Fibroblast of lung (primary cell): ENCODE data around the gene ARL1. TPM values are rescaled to one million over a fixed set of nuclear protein-coding genes. Genes with fewer than 3 reads are reported as not detected.

Experiments used
- DNase-seq, 2 donors: peaks; one replicate each; pipeline versions ENCODE4 v3.0.0 to v3.0.0-alpha.2; 2010; ENCODE audit warnings: low read depth in 2 of 2
- H2AFZ ChIP-seq: 2 replicates; pipeline ENCODE4 v1.5.1; 2012; ENCODE audit warnings: low read length, control low read depth, inconsistent platforms
- H3K27ac ChIP-seq: 2 replicates; pipeline ENCODE4 v1.5.1; 2011; ENCODE audit warnings: low read length, control low read depth; ENCODE audit not compliant: insufficient read depth
- H3K27me3 ChIP-seq: 2 replicates; pipeline ENCODE4 v1.5.1; 2011; ENCODE audit warnings: mild to moderate bottlenecking, low read length; ENCODE audit not compliant: control insufficient read depth, insufficient read depth
- H3K36me3 ChIP-seq: 2 replicates; pipeline ENCODE4 v1.5.1; 2011; ENCODE audit warnings: low read length; ENCODE audit not compliant: control insufficient read depth, insufficient read depth
- H3K4me1 ChIP-seq: 2 replicates; pipeline ENCODE4 v1.5.1; 2011; ENCODE audit warnings: low read length; ENCODE audit not compliant: control insufficient read depth, insufficient read depth; ENCODE audit errors: extremely low read depth
- H3K4me2 ChIP-seq: 2 replicates; pipeline ENCODE4 v1.5.1; 2011; ENCODE audit warnings: low read length, control low read depth; ENCODE audit not compliant: insufficient read depth; ENCODE audit errors: extremely low read depth
- H3K4me3 ChIP-seq, 4 experiments: fragments of 200-600 bp in 1 of 4; sonication (generic) in 1 of 4; replicated peaks in 1 of 4; 2 replicates each; pipeline ENCODE4 v1.5.1; 2011 to 2016; ENCODE audit warnings: low read length in 4 of 4, low read depth in 3 of 4, mild to moderate bottlenecking in 3 of 4, control low read depth in 2 of 4, inconsistent platforms in 1 of 4, mixed read lengths in 1 of 4; ENCODE audit not compliant: insufficient read depth in 1 of 4; ENCODE audit errors: control extremely low read depth in 1 of 4
- H3K79me2 ChIP-seq: 2 replicates; pipeline ENCODE4 v1.5.1; 2012; ENCODE audit warnings: mild to moderate bottlenecking, low read length, inconsistent platforms; ENCODE audit not compliant: control insufficient read depth, insufficient read depth
- H3K9ac ChIP-seq: 2 replicates; pipeline ENCODE4 v1.5.1; 2011; ENCODE audit warnings: mild to moderate bottlenecking, low read length, control low read depth; ENCODE audit not compliant: insufficient read depth
- H3K9me3 ChIP-seq: 2 replicates; pipeline ENCODE4 v1.5.1; 2012; ENCODE audit warnings: low read depth, low read length; ENCODE audit not compliant: control insufficient read depth, insufficient read depth
- H4K20me1 ChIP-seq: 2 replicates; pipeline ENCODE4 v1.5.1; 2011; ENCODE audit warnings: low read length; ENCODE audit not compliant: control insufficient read depth, insufficient read depth; ENCODE audit errors: extremely low read depth
- EZH2 ChIP-seq: IDR thresholded peaks from 2 replicates; pipeline ENCODE4 v1.5.1; 2012; ENCODE audit warnings: low read length, control low read depth, mild to moderate bottlenecking; ENCODE audit errors: missing control alignments
- polyA plus RNA-seq, 2 donors: library from polyadenylated mRNA; depleted of rRNA in 1 of 2; stranded (reverse) in 1 of 2; unstranded in 1 of 2; fragments of >200 nt; gene quantifications; 2 replicates each; pipeline ENCODE4 v1.2.1, GENCODE V29; 2011 to 2012; ENCODE audit warnings: missing spikeins in 1 of 2
- total RNA-seq: library from RNA; depleted of rRNA; stranded (reverse); fragments of >200 nt; gene quantifications from 2 replicates; pipeline ENCODE4 v1.2.1, GENCODE V29; 2014
- TF ChIP-seq, protein P1 (sequence below), 2 donors: IDR thresholded peaks in 1 of 2; conservative IDR thresholded peaks in 1 of 2; 1 replicate in 1 of 2; 2 replicates in 1 of 2; pipeline ENCODE4 v1.5.1; 2011 to 2012; ENCODE audit warnings: low read length in 2 of 2, control low read depth in 1 of 2, inconsistent platforms in 1 of 2, low read depth in 1 of 2, mild to moderate bottlenecking in 1 of 2

ARL1 gene
- total and polyA plus RNA-seq, 2 donors (not counting 1 experiment from before 2014, with no cell fraction given): 92.6 to 147 TPM

DNA sequence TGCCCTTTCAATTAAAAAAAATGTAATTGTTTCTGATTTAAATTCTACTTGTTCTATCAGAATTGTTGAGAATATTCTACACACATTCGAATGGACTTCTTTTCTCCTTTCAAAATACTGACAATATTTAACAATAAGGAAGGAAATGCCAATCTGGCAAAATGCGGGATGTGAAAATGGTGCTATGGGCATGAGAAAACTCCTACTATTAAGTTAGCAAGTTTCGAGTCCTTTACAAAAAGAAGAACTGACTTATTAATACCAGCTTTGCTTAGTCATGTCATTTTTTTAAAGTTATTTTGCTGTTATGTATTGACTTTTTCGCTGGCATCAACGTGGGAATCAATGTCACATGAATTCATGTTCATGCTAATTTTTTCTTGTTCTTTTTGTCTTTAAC lies 31.7 kb upstream of the ARL1 start:
- H3K27ac ChIP-seq: no peak overlapping the region
- no peak overlapping the region for H3K4me2 ChIP-seq
- H3K9ac ChIP-seq: no peak overlapping the region
- TF ChIP-seq, protein P1, sequence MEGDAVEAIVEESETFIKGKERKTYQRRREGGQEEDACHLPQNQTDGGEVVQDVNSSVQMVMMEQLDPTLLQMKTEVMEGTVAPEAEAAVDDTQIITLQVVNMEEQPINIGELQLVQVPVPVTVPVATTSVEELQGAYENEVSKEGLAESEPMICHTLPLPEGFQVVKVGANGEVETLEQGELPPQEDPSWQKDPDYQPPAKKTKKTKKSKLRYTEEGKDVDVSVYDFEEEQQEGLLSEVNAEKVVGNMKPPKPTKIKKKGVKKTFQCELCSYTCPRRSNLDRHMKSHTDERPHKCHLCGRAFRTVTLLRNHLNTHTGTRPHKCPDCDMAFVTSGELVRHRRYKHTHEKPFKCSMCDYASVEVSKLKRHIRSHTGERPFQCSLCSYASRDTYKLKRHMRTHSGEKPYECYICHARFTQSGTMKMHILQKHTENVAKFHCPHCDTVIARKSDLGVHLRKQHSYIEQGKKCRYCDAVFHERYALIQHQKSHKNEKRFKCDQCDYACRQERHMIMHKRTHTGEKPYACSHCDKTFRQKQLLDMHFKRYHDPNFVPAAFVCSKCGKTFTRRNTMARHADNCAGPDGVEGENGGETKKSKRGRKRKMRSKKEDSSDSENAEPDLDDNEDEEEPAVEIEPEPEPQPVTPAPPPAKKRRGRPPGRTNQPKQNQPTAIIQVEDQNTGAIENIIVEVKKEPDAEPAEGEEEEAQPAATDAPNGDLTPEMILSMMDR (conservative IDR thresholded peaks at IDR 0.05 in 1 of 2, IDR thresholded peaks at IDR 0.05 in 1 of 2; ENCODE audit: low read depth in 1 of 2, low read length in 2 of 2): no peak
- TF ChIP-seq EZH2: no peak
- no peaks in the 10 kb centered on the region for H3K4me1 ChIP-seq
- H3K9me3 ChIP-seq: no peaks in the 10 kb centered on the region
- DNase-seq: no peak
- H3K27me3 ChIP-seq: no peaks in the 10 kb centered on the region
- no peaks in the 10 kb centered on the region for H4K20me1 ChIP-seq
- H3K4me3 ChIP-seq: no peak overlapping the region
- H3K79me2 ChIP-seq: no peaks in the 10 kb centered on the region
- no peaks in the 10 kb centered on the region for H3K36me3 ChIP-seq
- no peak overlapping the region for H2AFZ ChIP-seq

DNA sequence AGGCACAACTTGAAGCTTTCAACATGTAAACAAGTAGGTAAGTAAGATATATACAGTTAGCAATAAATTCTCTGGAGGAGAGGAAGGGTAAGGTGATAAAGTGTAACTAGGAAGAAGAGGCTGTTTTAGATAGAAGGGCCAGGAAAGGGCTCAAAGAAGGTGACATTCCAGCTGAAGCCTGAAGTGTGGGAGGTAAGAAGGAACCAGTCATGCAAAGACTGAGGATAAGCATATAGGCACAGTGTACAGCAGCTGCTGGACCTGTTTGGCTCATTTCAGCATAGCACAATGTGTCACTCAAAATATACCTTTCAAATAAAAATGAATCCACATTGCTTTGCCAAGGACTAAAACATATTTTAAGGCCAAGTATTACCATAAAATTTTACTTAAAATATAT lies 28.6 kb upstream of the ARL1 start:
- no peak overlapping the region for H3K4me3 ChIP-seq
- H3K4me1 ChIP-seq: no peaks in the 10 kb centered on the region
- H2AFZ ChIP-seq: no peak overlapping the region
- no peak overlapping the region for H3K4me2 ChIP-seq
- TF ChIP-seq, protein P1 (conservative IDR thresholded peaks at IDR 0.05 in 1 of 2, IDR thresholded peaks at IDR 0.05 in 1 of 2; ENCODE audit: low read depth in 1 of 2, low read length in 2 of 2): no peak
- TF ChIP-seq EZH2: no peak
- H3K27me3 ChIP-seq: no peaks in the 10 kb centered on the region
- H3K36me3 ChIP-seq: no peaks in the 10 kb centered on the region
- H3K27ac ChIP-seq: no peak overlapping the region
- H4K20me1 ChIP-seq: no peaks in the 10 kb centered on the region
- DNase-seq: no peak
- no peaks in the 10 kb centered on the region for H3K9me3 ChIP-seq
- H3K9ac ChIP-seq: no peak overlapping the region
- no peaks in the 10 kb centered on the region for H3K79me2 ChIP-seq

DNA sequence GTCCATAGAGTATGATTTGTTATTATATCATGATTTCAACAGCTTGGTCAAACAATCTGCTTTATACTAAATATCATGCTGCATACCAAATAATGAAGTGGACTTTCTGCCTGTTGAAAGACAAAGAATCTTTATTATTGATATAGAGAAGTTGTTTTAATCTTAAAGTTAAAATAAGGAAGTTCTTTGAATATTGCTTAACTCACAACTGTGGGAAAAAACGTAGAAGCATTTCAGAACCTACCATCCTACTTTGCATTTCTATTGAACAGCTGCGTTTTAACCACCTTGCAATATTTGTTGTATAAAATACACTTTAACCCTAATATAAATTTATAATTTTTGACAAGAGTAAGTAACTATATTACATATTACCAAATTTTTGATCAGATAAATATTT lies 22.9 kb upstream of the ARL1 start:
- no peaks in the 10 kb centered on the region for H4K20me1 ChIP-seq

More for the DNA sequence above, 22.9 kb upstream of the ARL1 start:
- no peaks in the 10 kb centered on the region for H3K9me3 ChIP-seq
- no peaks in the 10 kb centered on the region for H3K79me2 ChIP-seq
- no peak overlapping the region for H3K9ac ChIP-seq
- DNase-seq: no peak
- no peaks in the 10 kb centered on the region for H3K4me1 ChIP-seq
- no peak overlapping the region for H3K27ac ChIP-seq
- H2AFZ ChIP-seq: no peak overlapping the region
- H3K4me2 ChIP-seq: no peak overlapping the region
- no peak overlapping the region for H3K4me3 ChIP-seq
- H3K36me3 ChIP-seq: no peaks in the 10 kb centered on the region
- no peaks in the 10 kb centered on the region for H3K27me3 ChIP-seq
- TF ChIP-seq, protein P1 (conservative IDR thresholded peaks at IDR 0.05 in 1 of 2, IDR thresholded peaks at IDR 0.05 in 1 of 2; ENCODE audit: low read depth in 1 of 2, low read length in 2 of 2): no peak
- no peak for TF ChIP-seq EZH2
